NCI-H187 treated with DMSO at 0.1 percent for 48 hours (cell line): ENCODE results near the gene DRD4.

Source experiments
- DNase-seq: peaks from one replicate; lab custom pipeline; 2025; lab: John Stamatoyannopoulos, UW

DRD4 gene

DNA sequence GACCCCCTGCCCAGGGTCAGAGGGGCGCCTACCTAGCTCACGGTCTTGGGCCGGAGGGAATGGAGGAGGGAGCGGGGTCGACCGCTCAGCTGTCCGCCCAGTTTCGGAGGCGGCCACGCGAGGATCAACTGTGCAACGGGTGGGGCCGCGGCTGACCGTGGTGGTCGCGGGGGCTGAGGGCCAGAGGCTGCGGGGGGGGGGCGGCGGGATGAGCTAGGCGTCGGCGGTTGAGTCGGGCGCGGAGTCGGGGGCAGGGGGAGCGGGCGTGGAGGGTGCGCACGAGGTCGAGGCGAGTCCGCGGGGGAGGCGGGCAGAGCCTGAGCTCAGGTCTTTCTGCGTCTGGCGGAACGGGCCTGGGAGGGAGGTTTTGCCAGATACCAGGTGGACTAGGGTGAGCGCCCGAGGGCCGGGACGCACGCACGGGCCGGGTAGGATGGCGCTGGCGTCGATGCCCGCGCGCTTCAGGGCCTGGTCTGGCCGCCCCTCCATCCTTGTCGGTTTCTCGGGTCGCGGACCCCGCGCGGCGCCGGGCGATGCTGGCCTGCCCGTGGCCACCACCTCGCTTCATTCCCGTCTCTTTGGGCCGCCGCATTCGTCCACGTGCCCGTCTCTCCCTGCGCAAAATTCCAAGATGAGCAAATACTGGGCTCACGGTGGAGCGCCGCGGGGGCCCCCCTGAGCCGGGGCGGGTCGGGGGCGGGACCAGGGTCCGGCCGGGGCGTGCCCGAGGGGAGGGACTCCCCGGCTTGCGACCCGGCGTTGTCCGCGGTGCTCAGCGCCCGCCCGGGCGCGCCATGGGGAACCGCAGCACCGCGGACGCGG is at the start of gene DRD4:
TSS of gene DRD4 (plus strand) at position 759 of the 822 bp plus-strand sequence. CDS start at position 795, 36 bp downstream.
- no peak for DNase-seq

DNA sequence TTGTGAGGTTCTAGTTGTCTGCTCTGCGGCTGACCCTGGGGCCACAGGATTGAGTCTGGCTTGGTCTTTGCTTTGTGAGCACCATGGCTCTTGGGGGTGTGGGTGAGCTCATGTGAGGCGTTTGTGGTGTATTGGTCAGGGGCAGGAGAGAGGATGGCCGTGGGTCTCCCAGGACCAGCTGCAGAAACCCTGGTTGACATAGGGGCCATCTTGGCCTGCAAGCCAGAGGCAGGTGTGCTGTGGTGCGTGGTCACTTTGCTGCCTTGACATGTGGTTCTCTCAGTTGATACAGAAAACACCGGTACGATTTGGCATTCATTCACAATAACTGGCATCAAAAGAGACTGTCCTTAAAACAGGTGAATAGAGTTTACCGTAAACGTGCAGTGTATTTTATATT is 49.5 kb upstream of the DRD4 start:
- no peak for DNase-seq

DNA sequence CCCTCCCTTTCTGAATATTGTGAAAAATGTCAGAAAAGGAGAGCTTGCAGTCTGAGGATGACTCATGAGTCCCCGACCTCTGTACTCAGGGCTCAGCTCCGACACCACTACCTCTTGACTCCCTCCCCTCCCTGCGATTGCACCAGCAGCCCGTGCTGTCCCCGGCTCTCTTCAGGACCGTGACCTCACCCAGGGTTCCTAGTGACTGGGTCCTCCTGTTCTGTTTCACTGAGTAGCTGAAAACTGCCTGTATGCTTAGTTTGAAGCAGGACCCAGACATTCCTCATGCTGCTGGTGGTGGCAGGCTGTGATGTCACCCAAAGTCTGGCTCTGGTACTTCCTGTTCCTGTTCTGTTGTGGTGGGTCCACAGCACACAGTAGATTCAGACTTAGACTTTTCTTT is 49.1 kb upstream of the DRD4 start:
- no peak for DNase-seq

DNA sequence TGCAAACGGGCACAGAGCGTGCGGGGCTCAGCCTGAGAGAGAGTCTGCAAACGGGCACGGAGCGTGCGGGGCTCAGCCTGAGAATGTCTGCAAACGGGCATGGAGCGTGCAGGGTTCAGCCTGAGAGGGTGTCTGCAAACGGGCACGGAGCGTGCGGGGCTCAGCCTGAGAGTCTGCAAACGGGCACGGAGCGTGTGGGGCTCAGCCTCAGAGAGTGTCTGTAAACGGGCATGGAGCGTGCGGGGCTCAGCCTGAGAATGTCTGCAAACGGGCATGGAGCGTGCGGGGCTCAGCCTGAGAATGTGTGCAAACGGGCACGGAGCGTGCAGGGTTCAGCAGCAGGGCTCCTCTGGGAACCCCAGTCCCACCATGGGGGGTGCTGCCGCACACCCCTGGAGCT is 47.3 kb upstream of the DRD4 start:
- no peak for DNase-seq

DNA sequence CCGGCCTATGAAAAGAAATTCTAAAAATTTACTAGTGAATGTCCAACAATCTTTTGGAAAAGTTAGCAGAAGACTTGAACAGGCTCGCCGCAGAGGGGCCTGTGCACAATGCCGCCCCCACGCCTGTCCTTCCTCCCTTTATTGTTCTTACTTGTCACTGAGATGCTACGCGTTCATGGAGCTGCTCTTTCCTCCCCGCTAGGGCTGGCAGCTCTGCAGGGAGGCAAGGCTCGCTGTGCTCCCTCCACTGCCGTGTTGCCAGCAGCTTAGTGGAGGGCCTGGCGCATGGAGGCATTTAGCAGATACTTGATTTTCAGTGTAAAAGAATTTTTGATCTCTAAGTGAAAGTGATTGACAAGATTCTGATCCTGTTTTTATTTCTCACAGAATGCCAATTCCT is 46.1 kb upstream of the DRD4 start:
- DNase-seq, result no peak

DNA sequence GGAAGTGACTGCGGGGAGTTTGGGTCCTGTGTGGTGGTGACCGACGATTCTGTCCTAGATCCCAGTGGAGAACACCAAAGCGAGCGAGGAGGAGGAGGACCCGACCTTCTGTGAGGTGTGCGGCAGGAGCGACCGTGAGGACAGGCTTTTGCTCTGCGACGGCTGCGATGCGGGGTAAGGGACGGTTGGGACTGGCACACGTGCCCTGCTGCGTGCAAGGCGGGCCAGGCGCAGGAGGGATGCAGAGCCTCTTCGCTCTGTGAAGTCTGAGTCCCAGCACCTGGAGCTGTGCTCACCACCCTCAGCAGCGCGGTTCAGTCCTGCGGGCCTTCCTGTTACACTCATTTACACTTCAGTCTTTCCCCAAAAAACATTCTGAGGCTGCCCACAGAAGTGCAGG is 44.6 kb upstream of the DRD4 start:
- DNase-seq, result no peak

DNA sequence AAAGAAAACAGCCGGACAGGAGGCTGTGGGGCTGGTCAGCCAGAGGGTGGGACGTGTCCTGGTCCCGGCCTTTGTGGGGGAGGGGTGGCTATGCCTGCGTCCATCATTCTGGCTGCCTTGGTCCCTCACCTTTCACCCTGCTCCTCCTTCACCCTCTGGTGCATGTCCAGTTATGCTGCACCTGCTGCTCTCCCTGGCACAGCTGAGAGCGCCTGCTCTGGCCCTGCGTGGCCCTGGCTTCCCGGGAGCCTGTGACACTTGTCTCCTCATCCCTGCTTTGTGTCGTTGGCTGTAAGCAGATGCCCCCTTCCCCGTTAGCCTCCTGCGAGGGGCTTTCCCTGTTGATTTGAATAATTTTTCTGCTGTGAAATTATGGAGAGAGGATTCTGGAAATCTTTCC is 44.2 kb upstream of the DRD4 start:
- DNase-seq, result no peak

DNA sequence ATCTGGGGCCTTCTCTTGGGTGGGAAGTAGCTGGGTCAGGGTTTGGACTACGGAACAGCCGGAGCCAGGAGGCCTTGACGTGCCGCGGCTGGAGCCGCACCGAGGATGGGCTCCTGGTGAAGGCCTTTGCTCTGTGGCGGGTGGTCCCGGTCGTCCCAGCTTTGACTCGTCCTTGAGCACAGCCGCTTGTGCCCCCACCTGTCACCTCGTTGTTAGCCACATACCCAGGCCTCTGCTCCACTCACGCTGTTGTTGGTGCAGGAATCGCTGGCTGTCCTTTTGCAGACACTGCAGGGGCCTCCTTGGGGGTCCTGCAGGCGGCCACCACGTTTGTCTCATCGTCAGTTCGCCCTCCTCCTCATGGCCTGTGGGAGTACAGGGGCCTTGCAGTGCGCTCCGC is 43.7 kb upstream of the DRD4 start:
- DNase-seq, result no peak

DNA sequence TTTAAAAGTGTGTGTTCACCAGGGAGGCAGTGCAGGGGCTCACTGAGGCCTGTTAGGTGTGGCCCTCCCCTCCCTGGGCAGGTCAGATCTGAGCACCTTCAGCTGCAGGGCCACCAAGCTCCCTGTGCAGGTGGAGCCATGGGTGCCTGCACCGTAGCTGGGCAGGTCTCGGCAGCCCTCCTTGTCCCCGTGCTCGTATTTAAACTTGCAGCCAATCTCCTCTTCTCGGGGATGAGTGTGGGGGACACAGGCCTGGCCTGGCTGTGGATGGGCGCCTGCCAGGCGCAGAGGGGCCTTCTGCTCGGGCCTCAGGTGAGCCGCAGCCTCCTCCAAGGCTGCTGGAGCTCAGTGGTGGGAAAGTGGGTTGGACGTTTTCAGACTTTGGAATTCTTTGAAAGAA is 41.7 kb upstream of the DRD4 start:
- DNase-seq, result no peak

DNA sequence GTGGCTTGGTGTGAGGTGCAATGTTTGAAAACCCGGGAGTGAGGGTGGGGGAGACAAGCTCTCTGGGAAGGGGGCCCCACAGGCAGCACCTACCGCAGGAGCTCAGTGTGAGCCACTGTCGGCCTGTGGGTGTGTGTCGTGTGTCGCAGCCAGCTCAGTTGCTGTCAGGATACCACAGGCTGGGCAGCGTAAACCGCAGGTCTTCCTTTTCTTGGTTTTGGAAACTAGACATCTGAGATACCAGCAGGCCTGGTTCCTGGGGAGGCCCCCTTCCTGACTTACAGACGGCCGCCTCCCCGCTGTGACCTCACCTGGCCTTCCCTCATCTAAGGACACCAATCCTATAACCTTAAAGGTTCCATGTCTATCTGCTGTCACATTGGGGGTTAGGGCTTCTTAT is 40.7 kb upstream of the DRD4 start:
- no peak for DNase-seq

DNA sequence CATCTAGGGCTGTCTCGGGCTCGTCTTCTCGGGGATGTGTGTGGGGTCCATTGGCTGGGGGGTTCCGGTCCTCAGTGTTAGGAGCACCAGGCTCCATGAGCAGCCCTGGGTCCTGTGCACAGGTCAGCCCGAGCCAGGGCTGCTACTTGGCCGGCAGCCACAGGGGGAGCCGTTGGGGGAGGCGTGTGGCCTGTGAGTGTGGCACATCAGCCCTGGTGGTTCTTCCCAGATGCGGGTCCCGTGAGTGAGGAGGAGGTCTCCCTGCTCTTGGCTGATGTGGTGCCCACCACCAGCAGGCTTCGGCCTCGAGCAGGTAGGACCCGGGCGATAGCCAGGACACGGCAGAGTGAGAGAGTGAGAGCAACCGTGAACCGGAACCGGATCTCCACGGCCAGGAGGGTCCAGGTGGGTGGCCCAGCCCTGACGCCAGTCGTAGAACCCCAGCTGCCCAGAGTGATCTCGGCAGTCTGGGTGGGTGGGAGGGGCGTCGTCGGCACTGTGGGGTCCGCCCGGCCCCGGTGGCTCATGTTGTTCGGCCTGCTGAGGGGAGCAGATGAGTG is 39.8 kb upstream of the DRD4 start:
- DNase-seq, result no peak

DNA sequence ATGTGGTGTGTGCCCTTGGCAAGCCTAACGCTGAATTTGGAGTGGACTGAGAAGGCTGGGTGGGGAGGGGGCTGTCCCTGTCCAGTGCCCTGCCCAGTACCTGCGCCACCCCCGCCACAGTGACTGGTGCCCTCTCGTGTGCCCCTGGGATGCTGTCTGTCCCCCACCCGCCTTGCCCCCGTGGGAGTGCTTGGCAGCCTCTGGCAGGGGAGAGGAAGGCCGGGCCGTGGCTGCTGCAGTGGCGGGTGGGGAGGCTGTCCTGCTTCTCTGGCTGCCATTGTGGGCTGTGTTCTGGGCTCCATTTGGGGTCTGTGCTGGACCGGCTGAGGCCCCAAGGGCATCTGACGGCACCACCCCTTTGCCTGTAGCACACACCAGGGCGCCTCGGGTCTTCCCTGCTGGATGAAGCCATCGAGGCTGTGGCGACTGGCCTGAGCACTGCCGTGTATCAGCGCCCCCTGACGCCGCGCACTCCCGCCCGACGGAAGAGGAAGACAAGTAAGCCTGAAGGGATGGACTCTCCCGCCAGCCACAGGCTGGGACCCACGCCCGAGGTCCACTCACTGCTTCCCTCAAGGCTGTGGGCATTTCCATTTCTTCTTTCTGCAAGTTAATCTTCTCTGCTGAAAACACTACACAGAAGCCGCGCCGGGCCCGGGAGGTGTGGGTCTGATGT is 38.9 kb upstream of the DRD4 start:
- no peak for DNase-seq

DNA sequence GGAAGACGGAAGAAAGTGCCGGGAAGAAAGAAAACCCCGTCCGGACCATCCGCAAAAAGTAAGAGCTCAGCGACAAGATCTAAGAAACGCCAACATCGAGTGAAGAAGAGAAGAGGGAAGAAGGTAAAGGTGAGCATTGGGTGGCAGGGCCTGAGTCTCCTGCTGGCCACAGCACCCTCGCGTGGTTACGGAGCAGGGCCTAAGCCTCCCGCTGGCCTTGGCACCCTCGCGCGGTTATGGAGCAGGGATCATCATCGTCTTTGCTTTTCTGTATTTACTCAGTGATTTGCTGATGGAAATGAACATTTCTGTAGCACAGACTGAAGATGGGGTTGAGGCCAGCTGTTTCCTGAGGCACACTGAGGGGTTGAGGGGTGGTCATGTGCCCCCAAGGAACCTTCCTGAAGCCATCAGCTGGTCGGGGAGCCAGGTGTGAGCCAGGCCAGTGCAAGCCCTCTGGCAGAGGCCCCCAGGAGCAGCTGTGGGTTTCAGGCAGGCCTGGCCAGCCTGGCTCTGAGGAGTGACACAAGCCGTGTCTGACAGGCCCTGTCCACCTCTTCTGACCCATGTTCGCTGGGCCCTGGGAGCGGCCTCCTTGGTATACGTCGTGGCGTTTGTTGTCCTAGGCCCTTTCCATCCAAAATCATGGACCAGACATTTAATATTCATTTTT is 35.4 kb upstream of the DRD4 start:
- DNase-seq, result no peak

DNA sequence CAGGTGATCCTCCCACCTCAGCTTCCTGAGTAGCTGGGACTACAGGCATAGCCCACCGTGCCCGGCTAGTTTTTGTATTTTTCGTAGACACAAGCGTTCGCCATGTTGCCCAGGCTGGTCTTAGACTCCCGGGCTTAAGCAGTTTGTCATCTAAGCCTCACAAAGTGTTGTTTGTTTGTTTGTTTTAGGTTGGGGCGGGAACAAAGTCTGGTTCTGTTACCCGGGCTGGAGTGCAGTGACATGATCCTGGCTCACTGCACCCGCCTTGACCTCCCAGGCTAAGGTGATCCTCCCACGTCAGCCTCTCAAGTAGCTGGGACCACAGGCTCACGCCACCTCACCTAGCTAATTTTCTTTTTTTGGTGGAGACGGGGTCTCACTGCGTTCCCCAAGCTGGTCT is 33.9 kb upstream of the DRD4 start:
- DNase-seq, result no peak

DNA sequence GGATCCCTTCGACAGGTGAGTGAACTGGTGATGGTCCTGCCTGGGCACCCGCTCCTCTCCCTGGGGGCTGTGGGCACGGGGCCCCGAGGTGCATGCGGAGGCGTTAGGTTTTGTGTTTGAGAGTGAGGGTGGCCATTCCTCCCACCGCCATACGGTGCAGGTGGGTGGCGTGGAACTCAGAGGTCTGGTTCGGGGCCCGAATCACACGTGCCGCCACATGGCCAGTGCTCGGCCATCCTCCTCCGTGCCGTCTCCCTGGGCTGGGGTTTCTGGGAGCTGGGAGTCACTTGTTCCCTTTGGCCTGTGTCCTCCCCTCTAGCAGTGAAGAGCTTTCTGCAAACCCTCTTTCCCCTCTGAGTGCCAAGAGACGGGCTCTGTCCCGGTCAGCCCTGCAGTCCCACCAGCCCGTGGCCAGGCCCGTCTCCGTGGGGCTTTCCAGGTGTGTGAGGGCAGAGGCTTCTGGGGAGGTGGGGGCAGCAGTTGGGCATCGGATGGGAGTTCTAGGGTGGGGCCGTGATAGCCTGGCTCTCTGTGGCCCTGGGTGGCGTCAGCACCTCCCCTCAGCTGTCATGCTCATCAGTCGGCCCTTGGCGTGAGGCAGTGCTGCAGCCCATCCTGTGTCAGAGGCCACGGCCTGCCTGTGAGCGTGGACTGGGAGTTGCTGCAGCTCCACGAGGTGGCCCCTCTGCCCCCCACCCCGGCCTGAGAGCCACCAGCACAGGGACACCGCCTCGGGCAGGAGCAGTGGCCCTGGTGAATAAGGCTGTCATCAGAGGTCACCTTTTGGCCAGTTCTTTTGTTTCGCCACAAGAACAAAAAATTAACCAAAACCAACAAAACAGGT is 31.6 kb upstream of the DRD4 start:
- DNase-seq, result no peak

DNA sequence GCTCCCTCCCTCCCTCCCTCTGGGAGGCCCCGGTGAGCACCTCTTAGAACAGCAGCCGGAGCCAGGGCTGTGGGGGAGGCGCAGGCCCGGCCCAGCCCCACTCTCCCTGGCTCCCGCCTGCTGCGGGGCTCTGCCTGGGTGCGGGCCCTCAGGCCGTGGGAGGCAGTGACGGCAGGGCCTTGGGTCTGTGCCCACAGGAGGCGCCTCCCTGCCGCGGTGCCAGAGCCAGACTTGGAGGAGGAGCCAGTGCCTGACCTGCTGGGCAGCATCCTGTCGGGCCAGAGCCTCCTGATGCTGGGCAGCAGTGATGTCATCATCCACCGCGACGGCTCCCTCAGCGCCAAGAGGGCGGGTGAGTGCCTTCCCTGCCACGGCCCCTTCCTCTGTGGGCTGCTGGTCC is 30.8 kb upstream of the DRD4 start:
- DNase-seq, result no peak

DNA sequence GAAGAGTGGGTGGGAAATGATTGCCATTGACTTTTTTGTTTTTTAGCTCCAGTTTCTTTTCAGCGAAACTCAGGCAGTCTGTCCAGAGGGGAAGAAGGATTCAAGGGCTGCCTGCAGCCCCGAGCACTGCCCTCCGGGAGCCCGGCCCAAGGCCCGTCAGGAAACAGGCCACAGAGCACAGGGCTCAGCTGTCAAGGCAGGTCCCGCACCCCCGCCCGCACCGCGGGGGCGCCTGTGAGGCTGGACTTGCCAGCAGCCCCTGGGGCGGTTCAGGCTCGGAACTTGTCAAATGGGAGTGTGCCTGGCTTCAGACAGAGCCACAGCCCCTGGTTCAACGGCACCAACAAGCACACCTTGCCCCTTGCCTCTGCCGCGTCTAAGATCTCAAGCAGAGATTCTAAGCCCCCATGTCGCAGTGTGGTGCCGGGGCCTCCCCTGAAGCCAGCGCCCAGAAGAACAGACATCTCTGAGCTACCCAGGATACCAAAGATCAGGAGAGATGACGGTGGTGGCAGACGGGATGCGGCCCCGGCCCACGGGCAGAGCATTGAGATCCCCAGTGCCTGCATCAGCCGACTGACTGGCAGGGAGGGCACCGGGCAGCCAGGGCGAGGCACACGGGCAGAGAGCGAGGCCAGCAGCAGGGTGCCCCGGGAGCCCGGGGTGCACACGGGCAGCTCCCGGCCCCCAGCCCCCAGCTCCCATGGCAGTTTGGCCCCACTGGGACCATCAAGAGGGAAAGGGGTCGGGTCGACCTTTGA is 29.9 kb upstream of the DRD4 start:
- DNase-seq, result no peak

DNA sequence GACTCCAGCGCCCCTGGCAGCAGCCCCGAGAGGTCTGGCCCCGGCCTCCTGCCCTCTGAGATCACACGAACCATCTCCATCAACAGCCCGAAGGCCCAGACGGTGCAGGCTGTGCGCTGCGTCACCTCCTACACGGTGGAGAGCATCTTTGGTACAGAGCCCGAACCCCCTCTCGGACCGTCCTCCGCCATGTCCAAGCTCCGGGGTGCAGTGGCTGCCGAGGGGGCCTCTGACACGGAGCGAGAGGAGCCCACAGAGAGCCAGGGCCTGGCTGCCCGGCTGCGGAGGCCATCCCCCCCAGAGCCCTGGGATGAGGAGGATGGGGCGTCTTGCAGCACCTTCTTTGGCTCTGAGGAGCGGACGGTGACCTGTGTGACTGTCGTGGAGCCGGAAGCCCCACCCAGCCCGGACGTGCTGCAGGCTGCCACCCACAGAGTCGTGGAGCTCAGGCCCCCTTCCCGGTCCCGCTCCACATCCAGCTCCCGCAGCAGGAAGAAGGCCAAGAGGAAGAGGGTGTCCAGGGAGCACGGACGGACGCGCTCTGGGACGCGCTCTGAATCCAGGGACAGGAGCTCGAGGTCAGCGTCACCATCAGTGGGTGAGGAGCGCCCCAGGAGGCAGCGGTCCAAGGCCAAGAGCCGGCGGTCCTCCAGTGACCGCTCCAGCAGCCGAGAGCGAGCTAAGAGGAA is 29.0 kb upstream of the DRD4 start:
- DNase-seq, result no peak

DNA sequence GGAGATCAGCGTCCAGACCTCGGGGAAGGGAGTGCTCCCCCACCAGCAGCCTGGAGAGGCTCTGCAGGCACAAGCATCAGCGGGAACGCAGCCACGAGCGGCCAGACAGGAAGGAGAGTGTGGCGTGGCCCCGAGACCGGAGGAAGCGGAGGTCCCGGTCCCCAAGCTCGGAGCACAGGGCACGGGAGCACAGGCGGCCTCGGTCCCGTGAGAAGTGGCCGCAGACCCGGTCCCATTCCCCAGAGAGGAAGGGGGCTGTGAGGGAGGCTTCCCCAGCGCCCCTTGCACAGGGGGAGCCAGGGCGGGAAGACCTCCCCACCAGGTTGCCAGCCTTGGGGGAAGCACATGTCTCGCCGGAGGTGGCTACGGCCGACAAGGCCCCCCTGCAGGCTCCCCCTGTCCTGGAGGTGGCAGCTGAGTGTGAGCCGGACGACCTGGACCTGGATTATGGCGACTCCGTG is 28.2 kb upstream of the DRD4 start:
- no peak for DNase-seq

DNA sequence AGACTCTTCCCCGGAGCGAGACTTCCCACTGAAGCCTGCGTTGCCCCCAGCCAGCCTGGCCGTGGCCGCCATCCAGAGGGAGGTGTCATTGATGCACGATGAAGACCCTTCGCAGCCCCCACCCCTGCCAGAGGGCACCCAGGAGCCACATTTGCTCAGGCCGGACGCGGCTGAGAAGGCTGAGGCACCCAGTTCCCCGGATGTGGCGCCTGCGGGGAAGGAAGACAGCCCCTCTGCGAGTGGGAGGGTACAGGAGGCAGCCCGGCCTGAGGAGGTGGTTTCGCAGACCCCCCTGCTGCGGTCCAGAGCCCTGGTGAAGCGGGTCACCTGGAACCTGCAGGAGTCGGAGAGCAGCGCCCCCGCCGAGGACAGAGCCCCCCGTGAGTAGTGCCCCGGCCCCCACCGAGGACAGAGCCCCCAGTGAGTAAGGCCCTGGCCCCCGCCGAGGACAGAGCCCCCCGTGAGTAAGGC is 27.7 kb upstream of the DRD4 start:
- DNase-seq, result no peak
